CD14-positive monocyte (primary cell): ENCODE measurements around the gene SLC38A10. TPM values are rescaled to one million over a fixed set of nuclear protein-coding genes. Genes with fewer than 3 reads are reported as not detected.

ENCODE experiments used
- DNase-seq, 3 donors: peaks; one replicate each; pipeline ENCODE4 v3.0.0-alpha.2; 2011 to 2022
- H2AFZ ChIP-seq: 2 replicates; pipeline ENCODE4 v1.6.0; 2012; ENCODE audit warnings: mild to moderate bottlenecking, low read depth, low read length, inconsistent platforms; ENCODE audit not compliant: insufficient read depth, poor library complexity, severe bottlenecking
- H3K27ac ChIP-seq, 2 donors: 1 replicate in 1 of 2; 2 replicates in 1 of 2; pipeline ENCODE4 v1.5.1; 2012 to 2013; ENCODE audit warnings: low read length in 2 of 2, control low read depth in 1 of 2, inconsistent platforms in 1 of 2, low read depth in 1 of 2, mild to moderate bottlenecking in 1 of 2
- H3K27me3 ChIP-seq, 2 donors: one replicate each; pipeline versions ENCODE4 v1.6.0 to v1.6.1; 2011 to 2013; ENCODE audit warnings: low read length in 2 of 2; ENCODE audit not compliant: control insufficient read depth in 2 of 2, insufficient read depth in 2 of 2
- H3K36me3 ChIP-seq, 2 donors: replicated peaks in 1 of 2; 1 replicate in 1 of 2; 2 replicates in 1 of 2; pipeline versions ENCODE4 v1.5.1 to v1.6.1; 2012 to 2013; ENCODE audit warnings: low read length in 2 of 2, control low read depth in 1 of 2, inconsistent platforms in 1 of 2, mild to moderate bottlenecking in 1 of 2; ENCODE audit not compliant: insufficient read depth in 2 of 2, control insufficient read depth in 1 of 2
- H3K4me1 ChIP-seq, 2 donors: 1 replicate in 1 of 2; 2 replicates in 1 of 2; pipeline versions ENCODE4 v1.5.1 to v1.6.1; 2012 to 2013; ENCODE audit warnings: low read length in 2 of 2, control low read depth in 1 of 2, inconsistent platforms in 1 of 2, mild to moderate bottlenecking in 1 of 2, moderate library complexity in 1 of 2; ENCODE audit not compliant: insufficient read depth in 2 of 2, control insufficient read depth in 1 of 2
- H3K4me2 ChIP-seq: replicated peaks from 2 replicates; pipeline ENCODE3; 2012; ENCODE audit warnings: low read length, moderate library complexity, mild to moderate bottlenecking; ENCODE audit not compliant: poor library complexity, severe bottlenecking; ENCODE audit errors: extremely low read depth
- H3K4me3 ChIP-seq, 3 experiments: fragments of 200-600 bp in 1 of 3; sonication (generic) in 1 of 3; replicated peaks in 1 of 3; 1 replicate in 2 of 3; 2 replicates in 1 of 3; pipeline ENCODE4 v1.5.1; 2011 to 2013; ENCODE audit warnings: low read length in 3 of 3, mild to moderate bottlenecking in 3 of 3, control low read depth in 2 of 3, low read depth in 2 of 3, inconsistent platforms in 1 of 3, moderate library complexity in 1 of 3
- H3K79me2 ChIP-seq: 2 replicates; pipeline ENCODE4 v1.6.0; 2012; ENCODE audit warnings: mild to moderate bottlenecking, control low read depth, inconsistent platforms, low read length, moderate library complexity; ENCODE audit not compliant: insufficient read depth
- H3K9ac ChIP-seq: 2 replicates; pipeline ENCODE4 v1.6.0; 2017; ENCODE audit warnings: low read length, mild to moderate bottlenecking; ENCODE audit not compliant: insufficient read depth, poor library complexity, severe bottlenecking
- H3K9me3 ChIP-seq, 2 donors: replicated peaks in 1 of 2; 1 replicate in 1 of 2; 2 replicates in 1 of 2; pipeline versions ENCODE4 v1.5.1 to v1.6.1; 2012 to 2013; ENCODE audit warnings: low read length in 2 of 2, control low read depth in 1 of 2; ENCODE audit not compliant: control insufficient read depth in 1 of 2, insufficient read depth in 1 of 2
- H4K20me1 ChIP-seq: 2 replicates; pipeline ENCODE4 v1.6.0; 2012; ENCODE audit warnings: mild to moderate bottlenecking, low read length, control low read depth, moderate library complexity; ENCODE audit not compliant: insufficient read depth
- H3K27ac Mint-ChIP-seq, 7 donors: one replicate each; pipeline ENCODE4 v1.8.0; 2020; ENCODE audit warnings: mild to moderate bottlenecking in 7 of 7, mixed read lengths in 7 of 7, moderate library complexity in 6 of 7, inconsistent platforms in 2 of 7
- H3K27me3 Mint-ChIP-seq, 3 donors: one replicate each; pipeline ENCODE4 v1.8.0; 2021 to 2022; ENCODE audit warnings: low read depth in 3 of 3, mild to moderate bottlenecking in 3 of 3, mixed read lengths in 3 of 3, moderate library complexity in 3 of 3, inconsistent platforms in 1 of 3
- H3K36me3 Mint-ChIP-seq, 2 donors: one replicate each; pipeline ENCODE4 v1.8.0; 2020; ENCODE audit warnings: mixed read lengths in 2 of 2, inconsistent platforms in 1 of 2, mild to moderate bottlenecking in 1 of 2
- H3K4me1 Mint-ChIP-seq: one replicate; pipeline ENCODE4 v1.8.0; 2020; ENCODE audit warnings: mild to moderate bottlenecking, mixed read lengths
- H3K4me3 Mint-ChIP-seq, 2 donors: one replicate each; pipeline ENCODE4 v1.8.0; 2020; ENCODE audit warnings: mild to moderate bottlenecking in 2 of 2, mixed read lengths in 2 of 2, moderate library complexity in 1 of 2
- H3K9me3 Mint-ChIP-seq, 7 donors: one replicate each; pipeline ENCODE4 v1.8.0; 2020 to 2022; ENCODE audit warnings: mixed read lengths in 7 of 7, mild to moderate bottlenecking in 6 of 7, moderate library complexity in 6 of 7, inconsistent platforms in 2 of 7
- CTCF ChIP-seq: fragments of 200-600 bp; IDR thresholded peaks from one replicate; pipeline ENCODE4 v1.8.0; 2022; ENCODE audit warnings: antibody characterized with exemption, mild to moderate bottlenecking
- WGBS: methylation state at CpG from one replicate; pipeline ENCODE4 v1.1.5; 2013; ENCODE audit warnings: missing lambda C conversion rate; ENCODE audit not compliant: insufficient coverage; 5-methylcytosine and 5-hydroxymethylcytosine counted together
- intact Hi-C, 2 donors: fragments of 100-400 bp; cut with micrococcal nuclease; formaldehyde crosslinking; loops; one replicate each; pipeline versions ENCODE4 v1.15.0 to v1.15.1; 2023
- polyA plus RNA-seq, 3 donors: library from polyadenylated mRNA; depleted of rRNA in 1 of 3; unstranded in 2 of 3; stranded (reverse) in 1 of 3; fragments of 300-500 nt in 2 of 3; fragments of >200 nt in 1 of 3; fragmentation: Illumina TruSeq in 2 of 3; gene quantifications; 1 replicate in 2 of 3; 2 replicates in 1 of 3; pipeline ENCODE4 v1.2.3, GENCODE V29; 2012 to 2021

SLC38A10 gene
- polyA plus RNA-seq, 3 donors, result 50.8 to 76.1 (median 68.4) TPM

GRCh38 chr17:81341516-81342268 is 46.6 kb upstream of the SLC38A10 start:
- TF ChIP-seq CTCF, result no peak
- Mint-ChIP-seq H3K27ac (peak overlapping the region in 1 of 7 donors; percentile 41), H3K4me3 (peak overlapping the region; percentile 72 to 100), H3K4me1 (peaks cover 59% of the 10 kb centered on the region), H3K9me3 (peaks cover 0 to 4% (median 0%) of the 10 kb centered on the region in 7 donors), H3K27me3 (peaks cover 10 to 55% (median 26%) of the 10 kb centered on the region in 3 donors), H3K36me3 (peaks cover 5 to 6% of the 10 kb centered on the region in 2 donors)
- Histone ChIP-seq H3K27ac (no peak overlapping the region), H3K4me3 (peak overlapping the region; percentile 1 to 99 (median 98)), H3K4me2 (peak overlapping the region; percentile 98), H3K9me3 (no peaks in the 10 kb centered on the region), H3K27me3 (peaks cover 0 to 22% of the 10 kb centered on the region in 2 donors), H3K79me2 (peaks cover 71% of the 10 kb centered on the region), H2AFZ (peak overlapping the region; percentile 13), H4K20me1 (peaks cover 70% of the 10 kb centered on the region), H3K4me1 (peaks cover 62 to 81% of the 10 kb centered on the region in 2 donors), H3K36me3 (no peaks in the 10 kb centered on the region), H3K9ac (peak overlapping the region; percentile 36)
- no peak for DNase-seq
- WGBS, result 4% methylated on average over 55 of the region's 83 CpGs
- intact Hi-C loops, result no loop called here

GRCh38 chr17:81340607-81341515 is 45.8 kb upstream of the SLC38A10 start:
- peaks cover 0 to 22% of the 10 kb centered on the region in 2 donors for H3K27me3 ChIP-seq
- H3K27ac ChIP-seq, result no peak overlapping the region
- peak overlapping the region; percentile 1 to 99 (median 98) for H3K4me3 ChIP-seq
- intact Hi-C loops, result no loop called here
- H3K36me3 ChIP-seq, result no peaks in the 10 kb centered on the region
- peak overlapping the region; percentile 98 for H3K4me2 ChIP-seq
- H3K9me3 ChIP-seq, result no peaks in the 10 kb centered on the region
- H3K9ac ChIP-seq, result peak overlapping the region; percentile 36
- no peak for TF ChIP-seq CTCF
- Mint-ChIP-seq H3K9me3 (peaks cover 0 to 4% (median 0%) of the 10 kb centered on the region in 7 donors), H3K27me3 (peaks cover 10 to 55% (median 29%) of the 10 kb centered on the region in 3 donors), H3K27ac (no peak overlapping the region), H3K4me3 (peak overlapping the region; percentile 49 to 74), H3K36me3 (peaks cover 5 to 6% of the 10 kb centered on the region in 2 donors), H3K4me1 (peaks cover 59% of the 10 kb centered on the region)
- peak overlapping the region; percentile 13 for H2AFZ ChIP-seq
- WGBS, result 18% methylated on average over 56 of the region's 60 CpGs
- H3K79me2 ChIP-seq, result peaks cover 65% of the 10 kb centered on the region
- H4K20me1 ChIP-seq, result peaks cover 70% of the 10 kb centered on the region
- H3K4me1 ChIP-seq, result peaks cover 58 to 76% of the 10 kb centered on the region in 2 donors
- DNase-seq, result no peak
